ENCODE results near the gene ASB8. TPM values are rescaled to one million over a fixed set of nuclear protein-coding genes. Genes with fewer than 3 reads are reported as not detected.

The ASB8 gene, protein sequence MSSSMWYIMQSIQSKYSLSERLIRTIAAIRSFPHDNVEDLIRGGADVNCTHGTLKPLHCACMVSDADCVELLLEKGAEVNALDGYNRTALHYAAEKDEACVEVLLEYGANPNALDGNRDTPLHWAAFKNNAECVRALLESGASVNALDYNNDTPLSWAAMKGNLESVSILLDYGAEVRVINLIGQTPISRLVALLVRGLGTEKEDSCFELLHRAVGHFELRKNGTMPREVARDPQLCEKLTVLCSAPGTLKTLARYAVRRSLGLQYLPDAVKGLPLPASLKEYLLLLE
- 18.6 and 19.1 TPM in 2 replicates for total RNA-seq

DNA sequence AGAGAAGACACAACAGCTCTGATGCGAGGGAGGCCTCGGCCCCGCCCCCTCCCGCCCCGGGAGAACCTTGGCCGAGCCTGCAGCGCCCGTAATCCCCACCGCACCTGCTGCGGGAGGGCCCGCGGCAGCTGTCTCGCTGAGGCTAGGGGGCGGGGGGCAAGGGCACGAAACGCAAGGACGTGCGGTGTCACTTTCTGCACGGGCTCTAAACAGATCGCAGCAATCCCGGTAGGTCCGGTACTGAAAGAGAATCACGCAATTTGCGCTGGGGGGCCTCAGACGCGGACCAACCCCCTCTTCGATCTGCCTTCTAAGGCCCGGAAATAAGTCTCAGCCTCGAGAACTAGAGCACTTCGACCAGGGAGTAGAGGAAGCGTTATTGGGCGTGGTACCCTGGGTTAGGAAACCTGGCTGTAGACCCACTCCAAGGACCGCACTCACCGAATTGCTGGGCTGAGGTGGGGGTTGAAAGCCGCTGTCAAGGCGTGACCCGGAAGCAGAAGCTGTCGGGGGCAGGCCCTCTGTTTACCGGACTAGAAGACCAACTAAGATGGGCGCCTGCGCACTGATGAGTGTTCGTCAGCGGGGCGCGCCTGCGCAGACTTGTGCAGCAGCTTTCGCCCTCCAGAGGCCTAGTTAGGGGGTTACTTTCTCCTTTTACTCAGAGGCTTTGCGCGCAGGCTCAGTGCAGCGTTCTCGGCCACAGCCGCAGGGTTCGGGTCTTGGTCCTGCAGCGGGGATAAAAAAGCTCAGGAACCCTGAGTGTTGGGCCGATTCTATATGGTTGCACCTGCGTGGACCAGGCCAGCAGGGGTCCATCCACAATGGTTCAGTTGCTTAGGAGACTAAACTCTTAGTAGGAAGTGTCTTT, at the start of gene ASB8:
ASB8 (minus strand) TSS at position 498 of the 871 bp plus-strand sequence. CDS start 4,019 bp downstream, outside the sequence.

DNA sequence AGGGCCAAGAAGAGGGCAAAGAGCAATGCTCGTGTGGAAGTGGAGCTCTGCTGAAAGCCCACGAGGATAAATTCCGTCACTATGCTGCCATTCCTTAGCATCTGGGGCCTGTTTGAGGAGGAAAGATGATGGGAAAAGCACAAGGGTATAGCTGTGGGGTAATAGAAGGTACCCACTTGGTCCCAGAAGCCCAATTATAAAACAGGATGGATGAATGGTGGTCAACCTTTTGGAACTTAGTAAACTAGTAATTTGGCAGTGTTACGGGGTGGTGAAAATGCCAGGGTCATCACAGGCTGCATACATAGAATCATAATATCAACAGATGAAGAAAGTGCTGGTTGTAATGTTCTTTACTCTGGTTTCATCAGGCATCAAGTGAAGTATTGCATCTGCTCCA, 45.9 kb upstream of the ASB8 start, which contains the start of gene OR10AD1:
OR10AD1 (minus strand) TSS at position 101 of the 400 bp plus-strand sequence; CDS start at position 101, 0 bp downstream.

DNA sequence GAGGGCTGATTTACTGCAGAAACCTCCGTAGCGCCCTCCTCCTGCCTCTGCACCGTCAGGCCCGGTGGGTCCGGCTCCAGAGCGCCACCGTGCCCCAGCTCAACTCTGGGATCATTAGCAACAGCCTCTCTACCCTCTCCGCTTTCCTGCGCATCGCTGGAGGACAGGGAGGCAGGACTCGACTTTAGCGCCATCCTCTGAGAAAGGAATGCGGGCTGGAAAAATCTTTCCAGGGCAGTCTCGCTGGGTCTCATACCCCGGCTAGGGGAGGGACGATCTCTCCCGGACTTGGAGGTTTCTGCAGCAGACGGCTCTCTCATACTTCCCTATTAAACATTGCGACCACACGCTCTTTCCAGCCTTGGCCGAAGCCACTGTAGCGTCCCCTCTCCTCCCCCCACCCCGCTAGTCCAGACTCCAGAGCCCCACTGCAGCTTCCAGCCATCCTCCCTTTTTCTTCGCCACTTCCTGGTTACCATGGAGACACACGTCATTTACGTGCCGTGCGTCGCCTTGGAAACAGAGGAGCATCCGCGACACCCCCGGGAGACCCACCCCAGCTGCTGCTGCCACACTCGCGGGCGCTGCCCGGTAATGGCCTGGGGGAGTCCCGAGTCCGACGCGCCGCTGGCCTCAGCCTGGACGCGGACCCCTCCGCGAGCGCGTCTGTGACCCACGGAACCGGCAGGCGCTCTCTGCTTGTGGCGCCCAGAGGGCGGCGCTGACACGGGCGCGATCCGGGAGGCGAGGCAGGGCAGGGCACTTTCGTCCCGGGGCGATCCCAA, 26.0 kb upstream of the ASB8 start, which contains the start of gene CCDC184:
CCDC184 (plus strand) TSS at position 554 of the 785 bp plus-strand sequence. CDS start 479 bp downstream, outside the sequence.

DNA sequence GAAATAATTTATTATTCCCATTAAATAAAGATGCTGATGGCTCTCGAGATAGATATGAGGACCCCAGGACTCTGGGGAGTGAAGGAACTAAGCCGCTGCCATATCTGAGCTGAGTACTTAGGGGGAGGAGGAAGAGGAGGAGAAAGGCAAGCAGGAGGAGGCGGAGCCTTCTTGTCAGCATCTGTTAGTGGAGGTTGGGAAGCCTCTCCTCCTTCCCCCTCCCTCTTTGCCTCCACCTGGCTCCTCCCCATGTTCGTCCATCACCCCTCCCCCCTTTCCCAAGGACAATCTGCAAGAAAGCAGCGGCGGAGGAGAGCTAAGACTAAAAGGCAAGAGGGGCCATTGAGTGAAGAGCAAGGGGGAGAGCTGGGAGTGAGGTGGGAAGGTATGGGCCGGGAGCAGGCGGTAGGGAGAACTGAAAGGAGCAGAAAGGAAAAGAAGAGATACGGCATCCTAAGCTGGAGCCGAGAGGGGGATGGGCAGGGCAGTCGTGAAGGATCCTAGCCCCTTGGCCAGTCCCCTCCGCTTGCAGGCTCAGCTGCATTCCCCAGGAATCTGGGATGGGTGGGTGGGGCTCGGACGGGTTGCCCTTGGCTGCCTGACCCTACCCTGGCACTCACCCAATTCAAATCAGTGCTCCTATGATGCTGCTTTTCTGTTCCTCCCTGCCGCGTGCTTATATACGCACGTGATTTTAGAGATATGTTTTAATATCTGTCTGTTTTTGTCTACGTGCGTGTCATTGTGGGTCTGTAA, 38.1 kb downstream of the ASB8 start, which contains the start of gene PFKM:
PFKM (plus strand) TSS at position 287 of the 756 bp plus-strand sequence. CDS start 3,411 bp downstream, outside the sequence.

DNA sequence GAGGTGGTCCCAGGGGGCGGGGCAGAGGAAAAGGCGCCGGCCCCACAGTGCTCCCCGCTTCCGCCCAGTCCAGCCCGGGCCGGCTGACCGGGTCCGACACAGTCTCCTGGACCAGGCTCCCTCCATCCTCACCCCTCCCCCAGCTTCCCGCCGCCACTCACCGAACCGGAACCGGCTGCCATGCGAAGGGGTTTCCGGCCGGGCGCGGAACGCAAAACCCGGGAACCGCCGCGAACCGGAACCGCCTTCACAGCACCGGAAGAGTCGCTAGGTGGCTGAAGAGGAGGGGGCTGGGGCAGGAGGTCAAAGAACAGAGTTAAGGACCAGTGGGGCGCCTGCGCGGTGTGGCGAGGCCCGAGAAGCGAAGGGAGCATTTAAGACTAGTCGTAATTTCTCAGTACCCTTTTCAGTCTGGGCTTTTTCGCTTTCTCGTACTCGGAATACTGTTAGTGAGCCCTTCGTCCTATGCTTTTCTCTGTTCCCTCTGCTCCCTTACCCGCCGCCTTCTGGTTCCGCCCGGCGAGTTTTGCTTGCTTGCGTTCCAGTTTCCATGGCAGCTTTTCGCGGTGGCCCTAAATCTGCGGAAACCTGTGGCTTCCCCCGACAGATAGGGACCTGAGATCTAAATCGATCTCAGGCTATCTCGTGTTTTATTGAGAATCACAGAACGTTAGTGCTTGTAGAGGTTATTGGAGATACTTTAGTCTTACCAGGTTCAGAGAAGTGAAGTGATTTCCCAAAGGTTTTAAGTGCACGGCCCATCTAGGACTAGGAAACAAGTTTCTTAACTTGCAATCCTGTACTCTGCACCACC, 51.2 kb downstream of the ASB8 start, which contains the start of gene SENP1:
SENP1 (minus strand) TSS at position 213 of the 814 bp plus-strand sequence. CDS start 4,607 bp downstream, outside the sequence.

Other genes starting within 250 kb of the ASB8 start
- gene TMEM106C, start 193.9 kb downstream of the ASB8 start, total RNA-seq = 33.8 and 36.4 TPM in 2 replicates
- gene COL2A1, start 153.0 kb downstream of the ASB8 start, total RNA-seq = not detected in 2 replicates
- gene SENP1, start 51.4 kb downstream of the ASB8 start, total RNA-seq = 11.2 and 12.9 TPM in 2 replicates
- gene PFKM, start 38.2 kb downstream of the ASB8 start, total RNA-seq = 27.8 and 34.7 TPM in 2 replicates
- 0.11 TPM in 1 of 2 replicates, not detected in the other for gene CCDC184, start 26.1 kb upstream of the ASB8 start, total RNA-seq
- gene OR10AD1, start 45.8 kb upstream of the ASB8 start, total RNA-seq = not detected in 2 replicates
- 1.1 and 1.5 TPM in 2 replicates for gene ZNF641, start 193.4 kb upstream of the ASB8 start, total RNA-seq

All from dermis lymphatic vessel endothelial cell (primary cell).